HFFc6 (cell line): ENCODE results near the gene RNF150. TPM values are rescaled to one million over a fixed set of nuclear protein-coding genes. Genes with fewer than 3 reads are reported as not detected.

Experiments
- DNase-seq: peaks from one replicate; pipeline ENCODE4 v3.0.0-alpha.2; 2018
- H3K27ac Mint-ChIP-seq: 2 replicates; pipeline ENCODE4 v1.8.0; 2020; ENCODE audit warnings: mild to moderate bottlenecking, mixed read lengths
- H3K27me3 Mint-ChIP-seq: 2 replicates; pipeline ENCODE4 v1.8.0; 2021; ENCODE audit warnings: mild to moderate bottlenecking, moderate library complexity, mixed read lengths; ENCODE audit not compliant: insufficient read depth
- H3K36me3 Mint-ChIP-seq: 2 replicates; pipeline ENCODE4 v1.8.0; 2021; ENCODE audit warnings: low read depth, mixed read lengths
- H3K4me1 Mint-ChIP-seq: 2 replicates; pipeline ENCODE4 v1.8.0; 2020; ENCODE audit warnings: low read depth, mixed read lengths
- H3K4me3 Mint-ChIP-seq: 2 replicates; pipeline ENCODE4 v1.8.0; 2020; ENCODE audit warnings: mild to moderate bottlenecking, moderate library complexity, mixed read lengths
- H3K9me3 Mint-ChIP-seq: 2 replicates; pipeline ENCODE4 v1.8.0; 2020; ENCODE audit warnings: mild to moderate bottlenecking, mixed read lengths
- total RNA-seq, 6 experiments: library from RNA; stranded (reverse); fragmentation: NEBNext Ultra II Directional; extraction: Animal tissue kit (Norgen Biotek cat#: 25700); gene quantifications; 2 replicates in 1 of 6; 3 replicates in 5 of 6; pipeline ENCODE4 v1.2.3, GENCODE V29; 2021
- TF ChIP-seq, protein P1 (sequence below): fragments of 200-600 bp; sonication (generic); IDR thresholded peaks from 2 replicates; pipeline ENCODE4 v1.5.0; 2021; ENCODE audit warnings: antibody characterized with exemption, mild to moderate bottlenecking

RNF150 gene
- total RNA-seq, 6 experiments from 2014 or later, result 15.1 to 24.2 (median 20.7) TPM

DNA sequence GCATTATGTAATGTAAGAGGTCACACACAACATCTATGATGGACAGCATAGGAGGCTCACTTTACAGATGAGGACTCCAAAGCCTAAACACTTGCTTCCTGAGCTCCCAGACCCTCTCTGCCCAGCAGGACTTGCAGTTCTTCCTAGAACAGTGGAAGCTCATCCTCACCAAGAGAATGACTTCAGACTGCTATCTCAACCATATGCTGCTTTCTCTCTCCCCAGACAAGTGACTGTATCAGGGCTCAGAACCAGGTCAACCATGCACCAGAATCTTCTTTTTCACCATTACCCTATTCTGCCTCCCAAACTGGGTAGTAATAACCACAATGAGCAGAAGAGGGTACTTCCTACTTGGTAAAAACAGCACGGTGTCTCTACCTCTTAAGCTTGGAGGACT is 12.2 kb downstream of the RNF150 start:
- no peaks in the 10 kb centered on the region; the same call in 1 of the 2 replicates for H3K27me3 Mint-ChIP-seq
- DNase-seq, result no peak
- peaks cover 12% of the 10 kb centered on the region for H3K9me3 Mint-ChIP-seq
- TF ChIP-seq, protein P1, sequence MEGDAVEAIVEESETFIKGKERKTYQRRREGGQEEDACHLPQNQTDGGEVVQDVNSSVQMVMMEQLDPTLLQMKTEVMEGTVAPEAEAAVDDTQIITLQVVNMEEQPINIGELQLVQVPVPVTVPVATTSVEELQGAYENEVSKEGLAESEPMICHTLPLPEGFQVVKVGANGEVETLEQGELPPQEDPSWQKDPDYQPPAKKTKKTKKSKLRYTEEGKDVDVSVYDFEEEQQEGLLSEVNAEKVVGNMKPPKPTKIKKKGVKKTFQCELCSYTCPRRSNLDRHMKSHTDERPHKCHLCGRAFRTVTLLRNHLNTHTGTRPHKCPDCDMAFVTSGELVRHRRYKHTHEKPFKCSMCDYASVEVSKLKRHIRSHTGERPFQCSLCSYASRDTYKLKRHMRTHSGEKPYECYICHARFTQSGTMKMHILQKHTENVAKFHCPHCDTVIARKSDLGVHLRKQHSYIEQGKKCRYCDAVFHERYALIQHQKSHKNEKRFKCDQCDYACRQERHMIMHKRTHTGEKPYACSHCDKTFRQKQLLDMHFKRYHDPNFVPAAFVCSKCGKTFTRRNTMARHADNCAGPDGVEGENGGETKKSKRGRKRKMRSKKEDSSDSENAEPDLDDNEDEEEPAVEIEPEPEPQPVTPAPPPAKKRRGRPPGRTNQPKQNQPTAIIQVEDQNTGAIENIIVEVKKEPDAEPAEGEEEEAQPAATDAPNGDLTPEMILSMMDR, result no peak
- H3K36me3 Mint-ChIP-seq, result peaks cover 7% of the 10 kb centered on the region
- no peak overlapping the region for H3K4me3 Mint-ChIP-seq
- no peak overlapping the region for H3K27ac Mint-ChIP-seq
- peaks cover 33% of the 10 kb centered on the region for H3K4me1 Mint-ChIP-seq

DNA sequence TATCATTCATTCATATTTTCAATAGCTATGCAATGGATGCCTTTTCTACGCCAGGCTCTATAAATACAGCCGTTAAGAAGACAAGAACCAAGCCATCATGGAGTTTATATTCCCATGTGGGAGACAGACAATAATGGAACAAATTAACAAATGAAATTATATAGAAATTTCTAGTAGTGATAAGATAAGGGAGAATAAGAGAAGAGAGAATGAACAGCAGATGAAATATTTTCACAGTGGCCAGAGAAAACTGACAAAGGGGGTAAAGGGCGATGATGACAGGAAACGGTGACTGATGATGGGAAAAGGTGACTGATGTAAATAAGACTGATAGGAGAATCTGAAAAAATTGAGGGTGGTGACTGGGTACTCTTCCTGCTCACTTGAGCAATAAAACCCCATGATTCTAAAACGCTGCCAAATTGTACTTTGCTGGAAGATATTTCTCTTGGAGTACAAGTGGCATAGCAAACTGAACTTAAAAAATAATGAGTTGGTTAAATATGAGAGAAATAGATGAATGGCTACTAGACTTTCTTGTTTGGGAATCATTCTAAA is 13.2 kb downstream of the RNF150 start:
- no peak overlapping the region for H3K4me3 Mint-ChIP-seq
- no peak for DNase-seq
- TF ChIP-seq, protein P1, result no peak
- H3K4me1 Mint-ChIP-seq, result peaks cover 28% of the 10 kb centered on the region
- no peaks in the 10 kb centered on the region; the same call in 1 of the 2 replicates for H3K27me3 Mint-ChIP-seq
- H3K36me3 Mint-ChIP-seq, result peaks cover 13% of the 10 kb centered on the region
- peaks cover 22% of the 10 kb centered on the region for H3K9me3 Mint-ChIP-seq
- H3K27ac Mint-ChIP-seq, result no peak overlapping the region

DNA sequence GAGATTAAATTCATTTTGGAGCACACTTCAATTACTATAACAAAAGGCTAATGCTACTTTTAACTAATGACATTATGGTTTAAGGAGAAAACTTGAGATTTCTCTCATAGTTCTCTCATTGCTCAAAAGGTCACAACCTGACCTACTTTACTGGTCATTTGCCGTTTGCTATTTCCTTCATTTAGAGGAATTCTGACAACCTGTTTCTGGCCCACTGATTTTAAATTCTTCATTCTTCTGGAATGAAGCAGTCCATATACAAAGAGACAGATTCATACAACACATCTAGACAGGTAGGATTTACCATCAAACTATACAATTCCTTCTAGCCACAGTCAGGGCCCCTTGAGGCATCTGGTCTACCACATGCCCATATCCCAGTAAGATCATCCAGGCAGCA is 14.2 kb downstream of the RNF150 start:
- no peak for DNase-seq
- Mint-ChIP-seq H3K9me3 (peaks cover 31% of the 10 kb centered on the region), H3K27ac (no peak overlapping the region), H3K27me3 (no peaks in the 10 kb centered on the region; the same call in 1 of the 2 replicates), H3K36me3 (peaks cover 24% of the 10 kb centered on the region), H3K4me1 (peaks cover 22% of the 10 kb centered on the region), H3K4me3 (no peak overlapping the region)
- TF ChIP-seq, protein P1, result no peak

DNA sequence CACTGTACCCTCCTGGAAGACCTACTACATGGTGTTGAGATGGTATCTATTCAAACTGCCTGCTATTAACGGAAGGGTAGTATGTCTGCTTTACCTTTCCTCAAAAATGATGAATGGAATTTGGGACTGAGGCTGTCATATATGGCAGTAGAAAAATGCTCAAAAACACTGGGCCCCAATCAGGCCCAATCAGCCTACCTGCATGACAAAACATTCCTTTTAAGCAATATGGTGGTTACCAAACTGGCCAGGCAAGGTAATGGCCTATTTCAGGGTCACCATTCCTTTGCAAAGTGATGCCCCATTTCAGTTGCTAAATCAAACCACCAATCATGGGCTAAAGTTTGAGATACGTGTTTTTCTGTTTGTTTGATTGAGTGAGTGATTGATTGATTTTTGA is 14.9 kb downstream of the RNF150 start:
- Mint-ChIP-seq H3K36me3 (peaks cover 31% of the 10 kb centered on the region), H3K4me1 (peaks cover 21% of the 10 kb centered on the region), H3K4me3 (no peak overlapping the region), H3K9me3 (peaks cover 34% of the 10 kb centered on the region), H3K27me3 (no peaks in the 10 kb centered on the region; the same call in 1 of the 2 replicates), H3K27ac (no peak overlapping the region)
- no peak for DNase-seq
- TF ChIP-seq, protein P1, result no peak

DNA sequence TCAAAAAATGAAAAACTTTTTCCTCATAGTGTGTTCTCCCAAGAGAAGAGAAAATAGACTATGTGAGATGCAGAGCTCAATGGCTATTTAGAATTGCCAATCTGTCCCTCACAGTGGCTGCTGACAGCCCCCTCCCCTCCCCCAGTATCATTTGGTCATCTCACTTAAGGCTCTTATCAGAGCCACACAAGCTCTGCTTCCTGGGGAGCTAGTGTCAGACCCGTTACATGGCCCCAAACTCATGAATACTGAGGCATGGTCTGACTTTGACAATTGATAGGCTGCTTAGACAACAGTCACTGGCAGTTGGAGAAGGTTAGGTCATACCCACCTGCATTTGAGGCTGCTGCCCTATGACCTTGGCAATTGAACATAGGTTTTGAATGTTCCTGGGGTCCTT is 15.3 kb downstream of the RNF150 start:
- TF ChIP-seq, protein P1, result no peak
- no peak overlapping the region for H3K4me3 Mint-ChIP-seq
- no peaks in the 10 kb centered on the region; the same call in 1 of the 2 replicates for H3K27me3 Mint-ChIP-seq
- peaks cover 38% of the 10 kb centered on the region for H3K9me3 Mint-ChIP-seq
- H3K27ac Mint-ChIP-seq, result no peak overlapping the region
- peaks cover 21% of the 10 kb centered on the region for H3K4me1 Mint-ChIP-seq
- no peak for DNase-seq
- peaks cover 35% of the 10 kb centered on the region for H3K36me3 Mint-ChIP-seq
